Stimulated activated CD4-positive, alpha-beta T cell treated with anti-CD3 and anti-CD28 coated beads, Interleukin-12 subunit alpha, Interleukin-12 subunit beta, amount 100 ng/mL, for 48 hours (primary cell): ENCODE data around the gene CTLA4.

ENCODE experiments used
- DNase-seq, 3 donors: peaks; one replicate each; pipeline ENCODE4 v3.0.0-alpha.2; 2020; ENCODE audit warnings: low read depth in 2 of 3, low spot score in 1 of 3

The CTLA4 gene

GRCh38 chr2:203867561-203868200 lies at the start of gene CTLA4:
Gene CTLA4, plus strand, starts transcription at chr2:203867771. Its CDS starts 172 bp downstream, at chr2:203867943.
- DNase-seq, result no peak

GRCh38 chr2:203818656-203819055 lies 48.9 kb upstream of the CTLA4 start:
- no peak for DNase-seq

- no peak for DNase-seq
Measured at GRCh38 chr2:203819434-203820133, 48.0 kb upstream of the CTLA4 start.

GRCh38 chr2:203820969-203821368 lies 46.6 kb upstream of the CTLA4 start:
- no peak for DNase-seq

GRCh38 chr2:203822240-203822639 lies 45.3 kb upstream of the CTLA4 start:
- DNase-seq, result no peak

- DNase-seq, result no peak
Measured at GRCh38 chr2:203823173-203823572, 44.4 kb upstream of the CTLA4 start.

GRCh38 chr2:203824057-203824456 lies 43.5 kb upstream of the CTLA4 start:
- peak in 2 of 3 donors; percentile 35 to 48 for DNase-seq

- DNase-seq, result no peak
Measured at GRCh38 chr2:203824603-203825002, 43.0 kb upstream of the CTLA4 start.

- no peak for DNase-seq
Measured at GRCh38 chr2:203826704-203827103, 40.9 kb upstream of the CTLA4 start.

GRCh38 chr2:203830304-203831055 lies 37.1 kb upstream of the CTLA4 start:
- peak; percentile 67 to 78 (median 68) for DNase-seq

GRCh38 chr2:203835420-203835819 lies 32.2 kb upstream of the CTLA4 start:
- no peak for DNase-seq

- no peak for DNase-seq
Measured at GRCh38 chr2:203835892-203836800, 31.4 kb upstream of the CTLA4 start.

GRCh38 chr2:203840655-203841205 lies 26.8 kb upstream of the CTLA4 start:
- no peak for DNase-seq

- no peak for DNase-seq
Measured at GRCh38 chr2:203841654-203842053, 25.9 kb upstream of the CTLA4 start.

- DNase-seq, result no peak
Measured at GRCh38 chr2:203842373-203842772, 25.2 kb upstream of the CTLA4 start.

- no peak for DNase-seq
Measured at GRCh38 chr2:203846490-203847105, 21.0 kb upstream of the CTLA4 start.

GRCh38 chr2:203849010-203849409 lies 18.6 kb upstream of the CTLA4 start:
- no peak for DNase-seq

- DNase-seq, result no peak
Measured at GRCh38 chr2:203852760-203853159, 14.8 kb upstream of the CTLA4 start.

GRCh38 chr2:203853271-203853670 lies 14.3 kb upstream of the CTLA4 start:
- no peak for DNase-seq

GRCh38 chr2:203853722-203854121 lies 13.8 kb upstream of the CTLA4 start:
- DNase-seq, result no peak
